T-cell (primary cell): ENCODE data around the gene STX2. TPM values are rescaled to one million over a fixed set of nuclear protein-coding genes. Genes with fewer than 3 reads are reported as not detected.

ENCODE experiments used
- ATAC-seq, 4 experiments: fragments of 200-7000 bp in 3 of 4; fragments of 150-1000 bp in 1 of 4; cut with Tn5 transposase; replicated peaks in 1 of 4; 1 replicate in 3 of 4; 2 replicates in 1 of 4; pipeline ENCODE4 v1.10.0; 2021; ENCODE audit warnings: moderate library complexity in 3 of 4, mild to moderate bottlenecking in 2 of 4, moderate number of reproducible peaks in 1 of 4
- CTCF ChIA-PET, 2 donors: fragments of 300-600 bp; sonication (Branson Sonifier 250); formaldehyde crosslinking; loops; one replicate each; lab custom pipeline; 2022; ENCODE audit warnings: antibody characterized with exemption in 2 of 2; lab: Charles Lee
- POLR2A ChIA-PET, 2 donors: fragments of 300-600 bp; sonication (Branson Sonifier 250); formaldehyde crosslinking; loops; one replicate each; lab custom pipeline; 2022; ENCODE audit warnings: antibody characterized with exemption in 2 of 2; lab: Charles Lee
- DNase-seq, 35 experiments: peaks; one replicate each; pipeline versions ENCODE4 v3.0.0 to v3.0.0-alpha.2; 2013 to 2023
- H3K27ac ChIP-seq: one replicate; pipeline ENCODE4 v1.5.1; 2013; ENCODE audit warnings: low read length
- H3K27me3 ChIP-seq, 2 experiments: replicated peaks in 1 of 2; 1 replicate in 1 of 2; 2 replicates in 1 of 2; pipeline versions ENCODE4 v1.6.1 to v1.7.0; 2013; ENCODE audit warnings: low read length in 1 of 2, mixed read lengths in 1 of 2; ENCODE audit not compliant: control insufficient read depth in 2 of 2, insufficient read depth in 2 of 2; ENCODE audit errors: extremely low read depth in 1 of 2
- H3K36me3 ChIP-seq, 2 donors: 1 replicate in 1 of 2; 2 replicates in 1 of 2; pipeline versions ENCODE4 v1.6.1 to v1.7.0; 2013; ENCODE audit warnings: low read length in 1 of 2; ENCODE audit not compliant: control insufficient read depth in 2 of 2, insufficient read depth in 1 of 2; ENCODE audit errors: extremely low read depth in 1 of 2
- H3K4me1 ChIP-seq, 2 experiments: 1 replicate in 1 of 2; 2 replicates in 1 of 2; pipeline versions ENCODE4 v1.6.1 to v1.7.0; 2013; ENCODE audit warnings: low read length in 2 of 2, mixed read lengths in 1 of 2; ENCODE audit not compliant: insufficient read depth in 2 of 2, control insufficient read depth in 1 of 2; ENCODE audit errors: extremely low read depth in 1 of 2
- H3K4me3 ChIP-seq, 2 donors: 1 replicate in 1 of 2; 2 replicates in 1 of 2; pipeline versions ENCODE4 v1.5.1 to v1.7.0; 2013; ENCODE audit warnings: mild to moderate bottlenecking in 2 of 2, low read length in 1 of 2, moderate library complexity in 1 of 2; ENCODE audit not compliant: control insufficient read depth in 1 of 2; ENCODE audit errors: extremely low read depth in 1 of 2
- H3K9me3 ChIP-seq: 2 replicates; pipeline ENCODE4 v1.7.0; 2013
- H3K27ac Mint-ChIP-seq, 2 donors: one replicate each; pipeline ENCODE4 v1.8.0; 2020 to 2021; ENCODE audit warnings: mild to moderate bottlenecking in 2 of 2, mixed read lengths in 2 of 2
- H3K27me3 Mint-ChIP-seq, 2 donors: one replicate each; pipeline ENCODE4 v1.8.0; 2021 to 2022; ENCODE audit warnings: mixed read lengths in 2 of 2
- H3K36me3 Mint-ChIP-seq: one replicate; pipeline ENCODE4 v1.8.0; 2021; ENCODE audit warnings: mixed read lengths
- H3K4me1 Mint-ChIP-seq, 3 donors: one replicate each; pipeline ENCODE4 v1.8.0; 2020 to 2022; ENCODE audit warnings: mixed read lengths in 3 of 3, mild to moderate bottlenecking in 1 of 3
- H3K4me3 Mint-ChIP-seq, 3 donors: one replicate each; pipeline ENCODE4 v1.8.0; 2020 to 2022; ENCODE audit warnings: mild to moderate bottlenecking in 3 of 3, mixed read lengths in 3 of 3, moderate library complexity in 3 of 3
- H3K9me3 Mint-ChIP-seq, 3 donors: one replicate each; pipeline ENCODE4 v1.8.0; 2020 to 2022; ENCODE audit warnings: mixed read lengths in 3 of 3
- WGBS: methylation state at CpG from one replicate; pipeline ENCODE4 v1.1.5; 2013; ENCODE audit warnings: missing lambda C conversion rate; ENCODE audit not compliant: insufficient coverage; 5-methylcytosine and 5-hydroxymethylcytosine counted together
- total RNA-seq, 35 experiments: library from RNA in 6 of 35; stranded (reverse) in 6 of 35; fragments of 120-200 nt in 1 of 35; gene quantifications; one replicate each; pipeline versions ENCODE4 v1.2.1 to v1.2.4 and lab custom pipeline; 2013 to 2026

STX2 gene
- total RNA-seq, 5 donors from 2014 or later (not counting 1 experiment from before 2014, with no cell fraction given) = 21.8 to 26.7 (median 22.8) TPM

DNA sequence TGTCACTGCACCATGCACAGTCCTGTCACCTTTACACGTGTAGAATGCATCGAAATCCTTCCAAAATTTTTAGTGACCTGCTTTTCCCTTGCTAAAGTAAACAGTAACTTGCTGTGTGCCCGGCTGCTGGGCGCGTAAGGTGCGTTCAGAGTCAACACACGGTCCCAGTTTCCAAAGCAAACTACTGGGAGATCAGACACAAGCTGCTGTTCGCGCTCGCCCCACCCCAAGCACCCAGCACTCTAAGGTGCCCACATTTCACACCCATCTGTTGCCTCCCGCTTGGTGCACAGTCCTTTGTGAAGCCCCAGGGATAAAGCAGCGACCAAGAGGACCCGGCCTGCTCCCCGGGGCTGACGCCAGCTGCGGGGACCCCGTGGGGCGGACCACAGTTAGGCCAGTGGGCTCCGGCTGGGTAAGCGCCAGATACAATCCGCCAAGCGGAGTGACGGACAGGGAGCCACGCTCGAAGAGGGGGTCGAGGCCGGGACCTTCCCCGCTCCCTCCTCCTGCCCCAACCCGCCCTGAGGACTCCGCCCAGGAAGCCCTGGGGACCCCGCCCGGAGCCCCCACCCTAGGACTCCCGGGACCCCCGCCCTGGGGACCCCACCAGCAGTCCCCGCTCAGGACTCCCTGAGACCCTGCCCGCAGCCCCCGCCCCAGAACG lies 633 bp downstream of the STX2 start:
- H3K4me3 ChIP-seq = peak overlapping the region; percentile 53 to 67
- ATAC-seq (peak; percentile 10 to 16 (median 14)), DNase-seq (peak in 18 of 35 experiments; percentile 3 to 43 (median 13))
- ChIA-PET POLR2A (interaction anchor here in 1 of 2 donors (0.6 kb wide), 1 partner anchor 29 kb away, joined by 3 read pairs; no protein-coding TSS in a partner anchor), CTCF (interaction anchor here in 1 of 2 donors (1.6 kb wide), 1 partner anchor 32 kb away, joined by 6 read pairs; no protein-coding TSS in a partner anchor)
- peaks cover 8 to 17% of the 10 kb centered on the region in 2 experiments for H3K4me1 ChIP-seq
- H3K36me3 ChIP-seq = no peaks in the 10 kb centered on the region
- no peaks in the 10 kb centered on the region for H3K36me3 Mint-ChIP-seq
- peak overlapping the region; percentile 69 to 81 (median 71) for H3K4me3 Mint-ChIP-seq
- no peaks in the 10 kb centered on the region for H3K9me3 Mint-ChIP-seq
- 9% methylated on average over 31 of the region's 38 CpGs for WGBS
- H3K27me3 ChIP-seq = no peaks in the 10 kb centered on the region
- no peak overlapping the region for H3K27ac ChIP-seq
- H3K9me3 ChIP-seq = no peaks in the 10 kb centered on the region
- peak overlapping the region in 1 of 2 donors; percentile 83 for H3K27ac Mint-ChIP-seq
- peaks cover 24 to 40% (median 34%) of the 10 kb centered on the region in 3 donors for H3K4me1 Mint-ChIP-seq
- H3K27me3 Mint-ChIP-seq = no peaks in the 10 kb centered on the region

DNA sequence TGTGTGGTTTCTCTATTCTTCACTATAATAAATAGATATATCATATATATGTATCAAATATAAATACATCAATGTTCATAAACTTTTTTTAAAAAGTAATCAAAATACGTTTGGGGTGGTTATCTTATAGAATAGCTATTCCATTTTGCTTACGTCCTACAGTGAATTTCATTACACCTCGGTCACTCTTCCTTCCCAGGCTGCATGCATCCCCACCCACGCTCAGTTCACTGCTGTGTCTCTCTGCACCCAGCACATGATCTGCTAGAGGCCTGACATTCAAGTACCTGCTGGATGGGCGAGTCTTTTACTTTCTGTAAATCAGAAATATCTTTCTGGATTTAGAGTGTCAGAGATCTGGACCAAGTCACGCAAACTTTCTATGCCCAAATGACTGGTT lies 3.6 kb downstream of the STX2 start:
- 100% methylated on average over 2 of the region's 6 CpGs for WGBS
- no peaks in the 10 kb centered on the region for H3K36me3 ChIP-seq
- H3K9me3 ChIP-seq = no peaks in the 10 kb centered on the region
- Mint-ChIP-seq H3K27ac (no peak overlapping the region), H3K4me3 (no peak overlapping the region), H3K9me3 (no peaks in the 10 kb centered on the region), H3K36me3 (no peaks in the 10 kb centered on the region), H3K27me3 (no peaks in the 10 kb centered on the region), H3K4me1 (peaks cover 28 to 51% (median 43%) of the 10 kb centered on the region in 3 donors)
- H3K4me1 ChIP-seq = peaks cover 8 to 19% of the 10 kb centered on the region in 2 experiments
- no peak for ATAC-seq
- no peak overlapping the region for H3K27ac ChIP-seq
- no peaks in the 10 kb centered on the region for H3K27me3 ChIP-seq
- H3K4me3 ChIP-seq = no peak overlapping the region
- POLR2A ChIA-PET = no interaction called here
- CTCF ChIA-PET = interaction anchor here (1.0 to 1.2 kb wide), 2 partner anchors 9 to 59 kb away, joined by 3 to 5 read pairs; no protein-coding TSS in a partner anchor
- DNase-seq = no peak

DNA sequence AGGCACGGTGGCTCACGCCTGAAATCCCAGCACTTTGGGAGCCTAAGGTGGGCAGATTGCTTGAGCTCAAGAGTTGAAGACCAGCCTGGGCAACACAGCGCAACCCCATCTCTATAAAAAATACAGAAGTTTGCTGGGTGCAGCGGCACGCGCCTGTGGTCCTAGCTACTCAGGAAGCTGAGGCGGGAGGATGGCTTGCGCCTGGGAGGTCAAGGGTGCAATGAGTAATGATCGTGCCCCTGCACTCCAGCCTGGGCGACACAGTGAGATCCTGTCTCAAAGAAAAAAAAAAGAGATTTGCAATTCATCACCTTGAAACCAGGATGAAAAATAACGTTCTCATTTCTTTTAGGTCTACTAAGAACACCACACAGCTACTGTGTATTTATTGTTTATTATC lies 4.0 kb downstream of the STX2 start:
- ATAC-seq = no peak
- ChIA-PET POLR2A (no interaction called here), CTCF (interaction anchor here (1.0 to 1.2 kb wide), 2 partner anchors 8 to 58 kb away, joined by 3 to 5 read pairs; no protein-coding TSS in a partner anchor)
- Histone ChIP-seq H3K4me3 (no peak overlapping the region), H3K4me1 (peaks cover 8 to 18% of the 10 kb centered on the region in 2 experiments), H3K36me3 (no peaks in the 10 kb centered on the region), H3K27me3 (no peaks in the 10 kb centered on the region), H3K9me3 (no peaks in the 10 kb centered on the region), H3K27ac (no peak overlapping the region)
- 82% methylated on average over 7 of the region's 11 CpGs for WGBS
- Mint-ChIP-seq H3K27me3 (no peaks in the 10 kb centered on the region), H3K36me3 (no peaks in the 10 kb centered on the region), H3K4me1 (peaks cover 32 to 53% (median 44%) of the 10 kb centered on the region in 3 donors), H3K4me3 (no peak overlapping the region), H3K9me3 (no peaks in the 10 kb centered on the region), H3K27ac (no peak overlapping the region)
- DNase-seq = no peak

DNA sequence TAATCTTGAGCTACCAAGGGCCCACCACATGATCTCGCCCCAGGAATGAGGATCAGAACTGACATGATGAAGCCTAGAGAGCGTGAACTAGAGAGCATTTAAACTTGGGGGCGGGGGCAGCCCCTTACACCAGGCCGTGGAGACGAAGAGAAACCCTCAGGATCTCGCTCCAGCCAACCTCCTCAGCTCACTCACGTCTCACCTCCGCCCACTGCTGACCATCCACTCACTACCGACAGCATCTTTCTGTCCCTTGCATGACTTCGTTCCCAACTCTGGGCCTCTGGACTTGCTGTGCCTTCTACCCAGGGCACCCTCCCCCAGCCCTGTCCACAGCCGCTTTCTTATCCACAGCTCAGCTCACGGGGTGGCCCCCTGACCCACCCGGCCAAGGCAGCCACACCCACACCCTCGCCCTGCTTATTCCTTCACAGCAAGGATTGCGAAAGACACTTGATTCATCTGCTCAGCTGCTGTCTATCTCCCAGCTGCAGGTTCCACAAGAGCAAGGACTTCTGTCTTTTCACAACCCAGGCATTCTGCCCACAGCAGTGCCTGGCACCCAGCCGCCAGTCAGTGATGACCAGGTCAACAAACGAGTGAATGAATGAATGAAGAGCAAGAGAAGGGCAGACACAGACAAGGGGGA lies 6.4 kb downstream of the STX2 start:
- 84% methylated on average over 16 of the region's 17 CpGs for WGBS
- DNase-seq (no peak), ATAC-seq (no peak)
- no peak overlapping the region for H3K27ac Mint-ChIP-seq
- Histone ChIP-seq H3K27me3 (no peaks in the 10 kb centered on the region), H3K4me1 (peaks cover 0 to 2% of the 10 kb centered on the region in 2 experiments), H3K9me3 (no peaks in the 10 kb centered on the region), H3K4me3 (no peak overlapping the region), H3K36me3 (no peaks in the 10 kb centered on the region), H3K27ac (no peak overlapping the region)
- H3K27me3 Mint-ChIP-seq = no peaks in the 10 kb centered on the region
- H3K36me3 Mint-ChIP-seq = no peaks in the 10 kb centered on the region
- POLR2A ChIA-PET = no interaction called here
- H3K4me3 Mint-ChIP-seq = no peak overlapping the region
- CTCF ChIA-PET = no interaction called here
- no peaks in the 10 kb centered on the region for H3K9me3 Mint-ChIP-seq
- peaks cover 17 to 46% (median 31%) of the 10 kb centered on the region in 3 donors for H3K4me1 Mint-ChIP-seq

DNA sequence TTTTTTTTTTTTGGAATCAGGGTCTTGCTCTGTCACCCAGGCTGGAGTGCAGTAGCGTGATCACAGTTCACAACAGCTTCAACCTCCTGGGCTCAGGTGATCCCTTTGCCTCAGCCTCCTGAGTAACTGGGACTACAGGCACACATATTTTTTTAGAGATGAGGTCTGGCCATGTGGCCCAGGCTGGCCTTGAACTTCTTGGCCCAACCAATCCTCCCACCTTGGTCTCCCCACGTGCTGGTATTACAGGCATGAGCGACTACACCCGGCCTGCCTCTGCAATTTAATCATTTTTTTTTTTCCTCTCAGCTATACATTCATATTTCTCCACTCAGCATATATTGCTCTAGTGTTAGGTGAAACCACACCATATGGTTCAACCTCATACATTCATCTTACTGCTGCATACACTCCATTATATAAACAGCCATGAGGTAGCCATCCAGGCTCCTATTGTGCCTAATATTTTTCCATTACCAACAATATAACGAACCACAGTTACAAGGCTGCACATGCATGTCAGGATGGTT lies 7.1 kb downstream of the STX2 start:
- no peaks in the 10 kb centered on the region for H3K36me3 ChIP-seq
- Mint-ChIP-seq H3K27me3 (no peaks in the 10 kb centered on the region), H3K9me3 (no peaks in the 10 kb centered on the region), H3K4me3 (no peak overlapping the region), H3K27ac (no peak overlapping the region), H3K36me3 (no peaks in the 10 kb centered on the region), H3K4me1 (peaks cover 20 to 47% (median 33%) of the 10 kb centered on the region in 3 donors)
- WGBS = 98% methylated on average over 5 of the region's 5 CpGs
- H3K4me1 ChIP-seq = peaks cover 0 to 2% of the 10 kb centered on the region in 2 experiments
- no peak overlapping the region for H3K4me3 ChIP-seq
- no peaks in the 10 kb centered on the region for H3K9me3 ChIP-seq
- POLR2A ChIA-PET = no interaction called here
- no peaks in the 10 kb centered on the region for H3K27me3 ChIP-seq
- CTCF ChIA-PET = no interaction called here
- ATAC-seq (no peak), DNase-seq (no peak)
- H3K27ac ChIP-seq = no peak overlapping the region

DNA sequence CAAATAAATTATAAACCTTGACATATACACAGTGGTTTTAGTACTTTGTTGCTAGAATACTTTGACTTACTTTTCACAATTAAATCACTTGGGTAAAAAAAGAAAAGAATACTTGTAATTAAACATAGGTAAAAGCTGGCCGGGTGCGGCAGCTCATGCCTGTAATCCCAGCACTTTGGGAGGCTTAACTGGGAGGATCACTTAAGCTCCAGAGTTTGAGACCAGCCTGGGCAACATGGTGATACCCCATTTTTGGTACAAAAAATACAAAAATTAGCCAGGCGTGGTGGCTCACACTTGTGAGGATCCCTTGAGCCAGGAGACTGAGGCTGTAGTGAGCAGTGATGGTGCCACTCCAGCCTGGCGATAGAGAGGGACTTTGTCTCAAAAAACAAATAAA lies 7.8 kb downstream of the STX2 start:
- POLR2A ChIA-PET = no interaction called here
- Mint-ChIP-seq H3K4me3 (no peak overlapping the region), H3K4me1 (peaks cover 27 to 41% (median 27%) of the 10 kb centered on the region in 3 donors), H3K9me3 (no peaks in the 10 kb centered on the region), H3K36me3 (no peaks in the 10 kb centered on the region), H3K27ac (no peak overlapping the region), H3K27me3 (no peaks in the 10 kb centered on the region)
- no peak overlapping the region for H3K27ac ChIP-seq
- WGBS = no CpG with 5 or more reads among the region's 4 CpGs
- H3K27me3 ChIP-seq = no peaks in the 10 kb centered on the region
- no peak overlapping the region for H3K4me3 ChIP-seq
- no peaks in the 10 kb centered on the region for H3K9me3 ChIP-seq
- CTCF ChIA-PET = interaction anchor here in 1 of 2 donors (0.8 kb wide), 1 partner anchor 11 kb away, joined by 4 read pairs; no protein-coding TSS in a partner anchor
- ATAC-seq (no peak), DNase-seq (no peak)
- no peaks in the 10 kb centered on the region for H3K36me3 ChIP-seq
- H3K4me1 ChIP-seq = peaks cover 2 to 8% of the 10 kb centered on the region in 2 experiments
